ENCODE data around the gene ERG.

DNA sequence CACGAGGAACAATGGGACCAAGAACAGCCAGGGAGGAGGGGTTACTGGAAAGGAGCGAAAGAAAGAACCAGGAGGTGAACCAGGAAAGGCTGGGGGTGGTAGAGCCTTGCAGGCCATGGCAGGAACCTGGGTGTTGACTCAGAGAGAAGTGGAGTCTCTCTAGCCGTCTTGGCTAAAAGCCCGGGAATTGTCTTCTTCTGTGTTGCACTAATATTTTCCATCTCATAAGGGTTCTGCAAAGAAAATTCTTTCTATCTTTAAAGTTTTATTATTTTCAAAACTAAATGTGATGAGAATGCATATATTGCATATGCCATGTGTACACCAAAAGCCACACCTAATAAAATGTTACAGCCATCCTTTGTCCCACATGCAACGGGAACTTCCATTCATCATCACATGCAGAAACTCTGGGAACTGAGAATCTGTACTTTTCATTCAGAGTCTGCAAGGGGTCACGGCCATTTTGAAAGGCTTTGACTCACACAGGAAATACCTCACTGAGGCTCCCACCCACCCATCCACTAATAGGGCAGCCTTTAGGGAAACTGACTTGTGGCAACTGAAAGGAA is 38.0 kb downstream of the ERG start:
- TF ChIP-seq, protein P1, sequence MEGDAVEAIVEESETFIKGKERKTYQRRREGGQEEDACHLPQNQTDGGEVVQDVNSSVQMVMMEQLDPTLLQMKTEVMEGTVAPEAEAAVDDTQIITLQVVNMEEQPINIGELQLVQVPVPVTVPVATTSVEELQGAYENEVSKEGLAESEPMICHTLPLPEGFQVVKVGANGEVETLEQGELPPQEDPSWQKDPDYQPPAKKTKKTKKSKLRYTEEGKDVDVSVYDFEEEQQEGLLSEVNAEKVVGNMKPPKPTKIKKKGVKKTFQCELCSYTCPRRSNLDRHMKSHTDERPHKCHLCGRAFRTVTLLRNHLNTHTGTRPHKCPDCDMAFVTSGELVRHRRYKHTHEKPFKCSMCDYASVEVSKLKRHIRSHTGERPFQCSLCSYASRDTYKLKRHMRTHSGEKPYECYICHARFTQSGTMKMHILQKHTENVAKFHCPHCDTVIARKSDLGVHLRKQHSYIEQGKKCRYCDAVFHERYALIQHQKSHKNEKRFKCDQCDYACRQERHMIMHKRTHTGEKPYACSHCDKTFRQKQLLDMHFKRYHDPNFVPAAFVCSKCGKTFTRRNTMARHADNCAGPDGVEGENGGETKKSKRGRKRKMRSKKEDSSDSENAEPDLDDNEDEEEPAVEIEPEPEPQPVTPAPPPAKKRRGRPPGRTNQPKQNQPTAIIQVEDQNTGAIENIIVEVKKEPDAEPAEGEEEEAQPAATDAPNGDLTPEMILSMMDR (conservative IDR thresholded peaks at IDR 0.05; ENCODE audit: low read depth in 2 of 2), result no peak
- TF ChIP-seq EZH2phosphoT487 (IDR thresholded peaks at IDR 0.05; ENCODE audit: unreplicated experiment) (no peak), CREB1 (CRISPR knock-in tag; IDR thresholded peaks at IDR 0.05; ENCODE audit: low read depth) (no peak), ETS1 (IDR thresholded peaks at IDR 0.05) (no peak), EZH2 (IDR thresholded peaks at IDR 0.05; ENCODE audit: low read depth, unreplicated experiment) (no peak), POLR2AphosphoS5 (IDR thresholded peaks at IDR 0.05; ENCODE audit: low read depth) (no peak), REST (IDR thresholded peaks at IDR 0.05; ENCODE audit: unreplicated experiment) (no peak), ZNF331 (CRISPR knock-in tag; IDR thresholded peaks at IDR 0.05; ENCODE audit: low read depth) (no peak), JUNB (IDR thresholded peaks at IDR 0.05; ENCODE audit: unreplicated experiment) (no peak), NANOG (IDR thresholded peaks at IDR 0.05; ENCODE audit: borderline replicate concordance) (no peak)
